AG09309 (cell line): ENCODE measurements around the gene RAI1.

Experiments used
- DNase-seq: peaks from one replicate; pipeline ENCODE4 v3.0.0-alpha.2; 2010; ENCODE audit warnings: low read depth
- H3K4me3 ChIP-seq: 2 replicates; pipeline ENCODE4 v1.5.1; 2011; ENCODE audit warnings: mild to moderate bottlenecking, low read depth, low read length, moderate library complexity; ENCODE audit not compliant: control insufficient read depth
- TF ChIP-seq, protein P1 (sequence below): IDR thresholded peaks from 2 replicates; pipeline ENCODE4 v1.5.1; 2011; ENCODE audit warnings: mild to moderate bottlenecking, low read depth, low read length, inconsistent platforms; ENCODE audit not compliant: insufficient read depth, control insufficient read depth; ENCODE audit errors: missing control alignments

Gene RAI1

DNA sequence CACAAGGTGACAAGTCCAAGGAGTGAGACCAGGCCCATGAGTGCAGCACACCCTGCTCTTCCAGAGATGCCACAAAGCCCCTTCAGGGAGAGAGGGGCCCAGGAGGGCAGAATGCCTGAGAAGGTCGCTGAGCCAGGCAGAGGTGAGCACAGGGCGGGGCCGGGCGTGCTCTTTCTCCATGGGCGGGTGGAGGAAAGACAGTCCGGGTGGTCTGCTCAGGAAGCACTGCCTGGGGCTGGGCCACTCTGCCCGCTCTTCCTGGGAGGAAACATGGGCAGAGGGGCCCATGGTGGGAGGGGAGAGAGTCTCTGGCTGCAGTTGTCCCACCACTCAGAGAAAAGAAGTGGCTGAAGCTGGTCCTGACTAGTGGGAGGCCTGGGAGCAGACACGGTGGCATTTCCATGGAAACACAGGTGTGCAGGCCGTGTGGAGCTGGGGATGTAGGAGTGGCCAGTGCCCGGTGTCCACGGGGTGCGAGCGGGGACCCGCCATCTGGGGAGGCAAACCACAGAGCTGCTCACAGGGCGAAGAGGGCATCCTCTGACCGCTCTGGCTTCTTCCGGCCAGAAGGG, 165.9 kb downstream of the RAI1 start:
- TF ChIP-seq, protein P1, sequence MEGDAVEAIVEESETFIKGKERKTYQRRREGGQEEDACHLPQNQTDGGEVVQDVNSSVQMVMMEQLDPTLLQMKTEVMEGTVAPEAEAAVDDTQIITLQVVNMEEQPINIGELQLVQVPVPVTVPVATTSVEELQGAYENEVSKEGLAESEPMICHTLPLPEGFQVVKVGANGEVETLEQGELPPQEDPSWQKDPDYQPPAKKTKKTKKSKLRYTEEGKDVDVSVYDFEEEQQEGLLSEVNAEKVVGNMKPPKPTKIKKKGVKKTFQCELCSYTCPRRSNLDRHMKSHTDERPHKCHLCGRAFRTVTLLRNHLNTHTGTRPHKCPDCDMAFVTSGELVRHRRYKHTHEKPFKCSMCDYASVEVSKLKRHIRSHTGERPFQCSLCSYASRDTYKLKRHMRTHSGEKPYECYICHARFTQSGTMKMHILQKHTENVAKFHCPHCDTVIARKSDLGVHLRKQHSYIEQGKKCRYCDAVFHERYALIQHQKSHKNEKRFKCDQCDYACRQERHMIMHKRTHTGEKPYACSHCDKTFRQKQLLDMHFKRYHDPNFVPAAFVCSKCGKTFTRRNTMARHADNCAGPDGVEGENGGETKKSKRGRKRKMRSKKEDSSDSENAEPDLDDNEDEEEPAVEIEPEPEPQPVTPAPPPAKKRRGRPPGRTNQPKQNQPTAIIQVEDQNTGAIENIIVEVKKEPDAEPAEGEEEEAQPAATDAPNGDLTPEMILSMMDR: no peak
- H3K4me3 ChIP-seq: no peak overlapping the region
- no peak for DNase-seq

DNA sequence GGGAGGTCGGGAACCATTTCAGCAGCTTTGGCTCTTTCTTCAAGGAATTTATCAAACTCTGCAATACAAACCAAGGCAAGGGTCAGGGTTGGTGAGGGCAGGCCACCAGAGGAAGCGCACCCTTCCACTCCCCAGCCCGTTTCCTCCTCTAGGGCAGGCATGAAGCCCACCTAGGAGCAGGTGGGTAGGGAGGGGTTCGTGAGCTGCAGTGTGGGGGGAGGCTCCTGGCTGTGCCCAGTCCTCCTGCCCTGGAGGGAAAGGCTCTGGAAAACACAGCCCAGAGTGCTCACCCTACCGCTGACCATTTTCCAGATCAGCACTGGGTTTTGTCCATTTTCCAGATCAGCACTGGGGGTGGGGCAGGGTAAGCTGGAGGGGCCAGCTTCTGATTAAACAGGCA, 166.5 kb downstream of the RAI1 start:
- H3K4me3 ChIP-seq: no peak overlapping the region
- no peak for DNase-seq
- TF ChIP-seq, protein P1: no peak

DNA sequence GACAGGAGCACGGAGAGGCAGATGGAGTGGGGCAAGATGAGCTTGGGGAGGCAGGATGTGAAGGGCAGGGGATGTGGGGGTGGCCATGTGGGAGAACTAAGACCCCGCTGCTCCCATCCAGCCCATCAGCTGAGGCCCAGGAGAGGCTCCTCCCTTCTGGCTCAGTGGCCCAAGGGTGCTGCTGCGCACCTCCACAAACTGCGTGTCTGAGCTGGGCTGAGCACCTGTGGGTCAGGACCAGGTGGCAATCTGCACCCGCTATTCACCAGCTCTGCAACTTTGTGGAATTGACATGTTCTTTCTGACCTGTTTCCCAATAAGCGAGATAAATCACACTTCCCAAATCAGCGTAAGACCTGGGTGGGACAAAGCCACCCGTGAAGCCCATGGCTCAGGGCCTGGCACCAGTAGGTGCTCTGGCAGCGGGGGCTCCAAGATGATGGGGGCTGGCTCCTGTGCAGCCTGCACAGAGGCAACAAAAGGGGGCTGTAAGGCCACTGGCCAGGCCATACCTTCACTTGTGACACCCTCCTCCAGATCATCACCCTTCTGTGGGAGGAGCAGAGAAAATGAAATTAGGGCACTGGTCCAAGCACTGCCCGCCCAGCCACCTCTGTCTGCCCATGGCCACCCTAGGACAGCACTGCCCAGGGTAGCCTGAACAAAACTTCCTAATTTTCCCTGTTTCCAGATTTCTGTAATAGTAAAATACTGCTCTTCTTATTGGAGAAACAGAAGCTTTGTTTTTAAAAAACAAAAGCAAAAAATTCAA, 167.2 kb downstream of the RAI1 start:
- no peak for DNase-seq
- TF ChIP-seq, protein P1: no peak

DNA sequence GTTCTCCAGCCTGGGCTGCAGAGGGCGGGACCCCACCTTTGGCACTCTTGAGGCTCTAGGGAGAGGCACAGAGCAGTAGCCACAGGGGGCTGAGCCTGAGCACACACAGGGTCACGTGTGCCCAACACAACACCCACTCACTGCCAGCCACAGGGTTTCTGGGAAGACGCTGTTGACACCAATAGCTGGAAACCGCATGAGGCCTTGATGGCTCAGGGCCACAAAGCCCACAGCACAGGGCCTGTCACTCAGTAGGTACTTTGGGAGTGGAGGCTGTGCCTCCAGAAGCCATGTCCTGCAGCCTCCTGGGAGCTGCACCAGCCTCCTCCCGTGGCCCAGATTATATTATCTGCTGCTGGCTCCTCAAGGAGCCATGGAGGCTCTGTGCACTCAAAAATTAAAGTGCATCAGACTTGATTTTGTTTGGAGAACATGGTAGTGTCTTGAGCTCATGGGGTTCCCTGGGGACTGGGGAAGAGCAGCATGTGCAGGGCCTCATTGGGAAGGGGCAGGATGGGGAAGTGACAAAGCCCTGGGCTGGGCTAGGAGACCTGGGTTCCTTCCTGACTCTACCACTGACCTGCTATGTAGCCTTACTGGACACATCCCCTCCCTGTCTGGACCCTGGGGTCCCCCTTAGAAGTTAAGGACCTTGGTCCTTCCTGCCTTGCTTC, 168.0 kb downstream of the RAI1 start:
- no peak overlapping the region for H3K4me3 ChIP-seq
- DNase-seq: no peak
- TF ChIP-seq, protein P1: no peak

More for the DNA sequence above, 167.2 kb downstream of the RAI1 start:
- no peak overlapping the region for H3K4me3 ChIP-seq

DNA sequence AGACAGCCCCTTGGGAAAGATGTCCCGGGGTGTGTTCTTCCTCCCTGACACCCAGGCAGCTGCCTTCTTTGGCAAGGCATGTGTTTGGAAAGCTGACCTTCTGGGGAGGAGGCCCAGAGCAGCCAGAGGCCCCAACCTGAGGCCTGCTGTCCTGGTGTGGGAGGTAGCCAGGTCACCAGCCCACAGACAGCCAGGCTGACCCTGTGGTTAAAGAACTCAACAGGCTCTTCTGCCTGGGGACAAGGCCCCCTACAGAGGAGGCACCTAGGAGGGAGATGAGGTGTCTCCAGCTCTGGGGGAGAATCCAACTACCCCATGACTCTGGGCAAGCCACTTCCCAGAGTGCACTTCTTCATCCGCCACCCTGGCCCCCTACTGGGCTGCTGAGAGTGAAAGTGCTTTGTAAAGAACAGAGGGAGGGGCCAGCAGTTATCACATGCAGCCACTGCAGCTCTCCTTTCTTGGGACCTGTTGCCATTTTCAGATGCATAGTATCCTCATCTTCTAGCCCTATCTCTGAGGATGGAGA, 168.7 kb downstream of the RAI1 start:
- TF ChIP-seq, protein P1: peak; percentile 25
- no peak overlapping the region for H3K4me3 ChIP-seq
- DNase-seq: no peak

DNA sequence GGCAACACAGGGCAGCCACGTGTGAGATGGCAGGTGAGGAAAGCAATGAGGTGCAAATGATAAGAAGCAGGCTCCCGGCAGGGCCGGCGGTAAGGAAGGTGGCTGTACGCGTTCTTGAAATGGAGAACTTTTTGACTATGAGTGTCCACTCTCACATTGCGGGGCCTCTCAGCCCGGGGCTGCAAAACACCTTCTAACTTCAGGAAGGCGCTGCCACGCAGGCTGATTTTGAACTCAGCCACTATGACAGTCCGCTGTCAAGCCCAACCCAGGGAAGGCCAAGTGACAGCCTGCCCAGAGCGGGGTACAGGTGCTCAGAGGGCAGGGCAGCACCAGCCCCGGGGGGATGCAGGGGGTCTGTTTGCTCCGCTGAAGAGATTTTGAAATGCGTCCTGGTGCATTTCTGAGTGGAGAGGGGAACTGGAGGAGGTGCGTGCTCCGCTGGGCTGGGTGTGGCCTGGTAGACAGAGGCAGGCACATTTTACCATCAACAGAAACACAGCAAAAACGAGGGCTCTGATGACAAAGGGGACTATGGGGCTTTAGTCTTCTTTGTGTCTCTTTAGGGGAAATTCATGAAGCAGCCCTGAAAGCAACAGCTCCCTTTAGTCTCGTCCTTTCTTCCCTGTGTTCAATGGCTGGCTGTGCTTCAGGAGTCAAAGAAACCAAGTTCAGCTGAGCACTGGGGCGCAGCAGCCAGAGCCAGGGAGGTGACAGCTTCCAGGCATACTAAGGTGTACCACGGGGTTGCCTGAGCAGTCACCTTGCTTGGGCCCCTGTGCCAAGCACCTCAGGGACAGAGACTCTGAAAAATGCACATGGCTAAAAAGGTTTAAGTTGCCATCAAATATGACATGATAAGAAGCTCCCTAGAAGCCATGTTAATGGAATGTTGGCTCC, 170.1 kb downstream of the RAI1 start:
- TF ChIP-seq, protein P1: no peak
- no peak overlapping the region for H3K4me3 ChIP-seq
- DNase-seq: no peak
